ENCODE results near the gene KRTAP10-10. TPM values are rescaled to one million over a fixed set of nuclear protein-coding genes. Genes with fewer than 3 reads are reported as not detected.
"Not testable (repeated sequence)": the region's sequence is repeated elsewhere in the genome, so short reads cannot be mapped to it uniquely, and the experiment has no call there.

KRTAP10-10 gene
- total RNA-seq, 1 donor: not detected

DNA sequence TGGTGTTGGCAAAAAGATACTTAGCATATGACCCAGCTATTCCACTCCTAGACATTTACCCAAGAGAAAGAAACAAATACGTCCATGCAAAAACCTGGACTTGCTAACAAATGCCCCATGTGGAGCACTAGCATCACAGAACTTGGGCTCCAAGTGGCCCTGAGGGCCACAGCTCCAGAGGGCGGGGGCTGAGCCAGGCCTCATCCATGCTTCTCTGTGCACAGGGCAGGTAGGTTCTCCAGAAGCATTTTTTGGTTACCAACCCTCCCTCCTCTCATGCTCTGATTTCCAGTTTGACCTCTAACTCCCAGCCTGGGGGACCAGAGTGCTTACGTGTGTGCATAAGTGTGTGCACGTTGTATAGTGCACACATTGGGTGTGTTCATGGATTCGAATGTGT lies 27.5 kb downstream of the KRTAP10-10 start:
- Histone ChIP-seq H3K4me3 (ENCODE audit: low read length) (no peak overlapping the region), H3K27me3 (ENCODE audit: insufficient read depth, low read length) (peaks cover 7% of the 10 kb centered on the region), H3K4me1 (ENCODE audit: insufficient read depth, low read length) (no peaks in the 10 kb centered on the region), H3K9me3 (ENCODE audit: low read depth, low read length) (peaks cover 7% of the 10 kb centered on the region)

DNA sequence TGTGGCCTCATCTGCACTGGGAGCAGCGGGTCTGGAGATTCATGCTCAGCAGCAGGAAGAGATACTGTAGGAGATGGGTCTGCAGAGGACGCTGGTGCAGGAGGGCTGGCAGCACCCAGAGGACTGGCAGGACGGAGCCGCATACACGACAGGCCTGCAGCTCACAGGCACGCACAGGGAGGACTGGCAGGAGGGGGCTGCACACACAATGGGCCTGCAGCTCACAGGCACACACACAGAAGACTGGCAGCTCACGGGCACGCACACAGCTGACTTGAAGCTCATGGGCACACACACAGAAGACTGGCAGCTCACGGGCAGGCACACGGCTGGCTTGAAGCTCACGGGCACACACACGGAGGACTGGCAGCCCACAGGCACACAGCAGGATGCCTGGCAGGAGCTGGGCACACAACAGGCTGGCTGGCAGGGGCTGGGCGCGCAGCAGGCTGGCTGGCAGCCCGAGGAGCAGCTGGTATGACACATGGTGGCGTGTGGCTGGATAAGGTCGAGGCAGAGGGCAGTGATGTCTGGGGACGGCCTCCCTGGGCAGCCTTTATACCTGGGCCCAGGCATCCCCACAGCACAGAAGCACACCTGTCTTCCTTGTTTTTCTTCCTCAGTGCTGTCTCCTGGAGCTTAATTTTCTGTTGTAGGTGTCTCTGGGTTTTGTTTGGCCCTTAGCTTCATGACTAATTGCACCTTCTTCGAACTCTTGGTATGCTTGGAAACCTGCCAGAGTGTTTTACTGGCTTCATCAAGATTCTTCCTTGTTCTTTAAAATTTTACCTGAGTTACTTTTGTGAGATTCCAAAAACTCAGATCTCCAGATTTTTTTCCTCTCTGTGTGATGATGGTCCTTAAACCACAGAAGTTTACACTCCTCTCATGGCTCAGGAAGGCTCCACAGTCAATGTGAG lies 29.5 kb downstream of the KRTAP10-10 start, which contains the start of gene KRTAP12-2:
Gene KRTAP12-2 (minus strand): TSS at position 527 of the 920 bp plus-strand sequence. CDS start 41 bp downstream, at position 486.
- Histone ChIP-seq H3K27me3 (ENCODE audit: insufficient read depth, low read length) (peaks cover 7% of the 10 kb centered on the region), H3K4me3 (ENCODE audit: low read length) (no peak within 1 kb of the TSS), H3K4me1 (ENCODE audit: insufficient read depth, low read length) (no peaks in the 10 kb centered on the region), H3K9me3 (ENCODE audit: low read depth, low read length) (peaks cover 7% of the 10 kb centered on the region)

DNA sequence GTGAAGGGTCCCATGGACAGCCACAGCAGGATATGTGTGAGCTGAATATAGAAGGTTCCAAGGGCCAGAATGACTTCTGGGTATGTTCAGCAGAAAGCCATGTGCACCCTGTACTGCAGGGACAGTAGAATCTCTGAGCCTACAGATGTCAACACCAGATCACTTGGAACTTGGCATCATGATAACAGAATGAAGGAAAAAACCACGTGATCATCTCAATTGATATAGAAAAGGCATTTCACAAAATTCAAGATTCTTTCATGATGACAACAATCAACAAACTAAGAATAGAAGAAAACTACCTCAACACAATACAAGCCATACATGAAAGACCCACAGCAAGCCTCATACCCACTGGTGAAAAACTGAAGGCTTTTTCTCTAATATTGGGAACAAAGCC lies 30.5 kb downstream of the KRTAP10-10 start:
- Histone ChIP-seq H3K9me3 (ENCODE audit: low read depth, low read length) (peaks cover 7% of the 10 kb centered on the region), H3K4me3 (ENCODE audit: low read length) (no peak overlapping the region), H3K4me1 (ENCODE audit: insufficient read depth, low read length) (no peaks in the 10 kb centered on the region), H3K27me3 (ENCODE audit: insufficient read depth, low read length) (peaks cover 7% of the 10 kb centered on the region)

DNA sequence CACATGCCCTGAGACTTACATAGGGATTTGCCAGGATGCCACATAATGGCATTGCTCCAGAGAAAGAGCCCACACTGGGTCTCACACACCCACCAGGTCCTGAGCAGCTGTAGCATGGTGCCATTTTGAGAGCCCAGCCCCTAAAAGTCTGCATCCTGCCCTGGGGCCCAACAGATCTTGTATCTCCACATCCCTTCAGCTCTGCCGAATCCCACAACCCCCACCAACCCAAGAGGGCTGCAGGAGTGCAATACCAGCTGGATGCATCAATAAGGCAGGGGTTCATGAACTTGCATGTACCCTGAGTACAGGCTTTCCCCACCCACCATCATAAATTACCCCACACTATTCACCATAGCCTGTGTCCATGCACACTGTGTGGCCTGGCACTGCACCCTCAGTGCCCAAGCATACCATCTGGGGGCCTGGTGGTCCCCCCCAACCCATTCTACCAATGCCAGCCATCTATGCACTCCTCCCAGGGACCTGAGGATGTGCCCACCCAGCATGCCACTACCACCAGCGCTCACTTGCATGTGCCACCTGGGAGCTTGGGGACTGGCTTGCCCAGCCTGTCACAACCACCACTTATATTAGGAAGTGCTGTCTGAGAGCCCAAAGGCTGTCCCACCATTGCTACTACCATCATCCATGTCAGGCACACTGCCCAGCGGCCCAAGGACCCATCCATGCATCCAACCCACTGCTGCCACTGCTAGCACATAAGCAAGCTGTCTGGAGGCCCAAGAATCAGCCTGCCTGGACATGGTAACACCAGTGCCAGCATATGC lies 33.7 kb downstream of the KRTAP10-10 start:
- Histone ChIP-seq H3K9me3 (ENCODE audit: low read depth, low read length) (no peaks in the 10 kb centered on the region), H3K4me3 (ENCODE audit: low read length) (no peak overlapping the region), H3K4me1 (ENCODE audit: insufficient read depth, low read length) (no peaks in the 10 kb centered on the region), H3K27me3 (ENCODE audit: insufficient read depth, low read length) (peaks cover 4% of the 10 kb centered on the region)

DNA sequence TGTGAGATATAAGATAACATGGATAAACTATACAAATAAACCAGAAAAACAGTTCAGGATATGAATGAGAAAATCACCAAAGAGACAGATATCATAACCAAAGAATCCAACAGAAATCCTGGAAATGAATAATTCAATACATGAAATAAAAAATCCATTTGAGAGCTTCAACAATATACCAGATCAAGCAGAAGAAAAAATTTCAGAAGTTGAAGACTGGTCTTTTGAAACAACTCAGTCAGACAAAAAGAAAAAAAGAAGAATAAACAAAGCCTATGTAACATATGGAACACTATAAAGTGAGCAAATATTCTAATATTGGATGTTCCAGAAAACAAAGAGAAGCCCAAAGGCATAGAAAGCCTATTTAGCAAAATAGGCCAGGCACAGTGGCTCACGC lies 34.8 kb downstream of the KRTAP10-10 start:
- no peaks in the 10 kb centered on the region for H3K9me3 ChIP-seq (ENCODE audit: low read depth, low read length)
- H3K4me1 ChIP-seq (ENCODE audit: insufficient read depth, low read length): no peaks in the 10 kb centered on the region

DNA sequence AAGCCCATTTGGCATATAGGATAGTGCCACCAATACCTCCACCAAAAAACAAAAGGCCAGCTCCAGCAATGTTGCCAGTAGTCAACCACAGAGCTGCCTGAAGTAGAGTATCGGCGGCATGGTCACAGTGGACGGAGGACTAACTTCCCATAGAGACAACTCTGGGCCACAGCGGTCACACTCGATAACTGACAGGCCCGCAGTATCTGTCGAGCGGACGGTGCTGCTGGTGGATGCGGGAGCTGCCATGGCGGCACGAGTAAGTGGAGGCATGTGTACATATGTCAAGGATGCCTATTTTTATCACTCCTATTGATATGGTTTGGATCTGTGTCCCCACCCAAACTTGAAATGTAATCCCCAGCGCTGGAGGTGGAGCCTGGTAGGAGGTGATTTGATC lies 40.7 kb downstream of the KRTAP10-10 start:
- Histone ChIP-seq H3K9me3 (ENCODE audit: low read depth, low read length) (no peaks in the 10 kb centered on the region), H3K4me1 (ENCODE audit: insufficient read depth, low read length) (no peaks in the 10 kb centered on the region), H3K27me3 (ENCODE audit: insufficient read depth, low read length) (no peaks in the 10 kb centered on the region), H3K4me3 (ENCODE audit: low read length) (no peak overlapping the region)

More for the DNA sequence above, 34.8 kb downstream of the KRTAP10-10 start:
- H3K4me3 ChIP-seq (ENCODE audit: low read length): no peak overlapping the region
- peaks cover 4% of the 10 kb centered on the region for H3K27me3 ChIP-seq (ENCODE audit: insufficient read depth, low read length)

DNA sequence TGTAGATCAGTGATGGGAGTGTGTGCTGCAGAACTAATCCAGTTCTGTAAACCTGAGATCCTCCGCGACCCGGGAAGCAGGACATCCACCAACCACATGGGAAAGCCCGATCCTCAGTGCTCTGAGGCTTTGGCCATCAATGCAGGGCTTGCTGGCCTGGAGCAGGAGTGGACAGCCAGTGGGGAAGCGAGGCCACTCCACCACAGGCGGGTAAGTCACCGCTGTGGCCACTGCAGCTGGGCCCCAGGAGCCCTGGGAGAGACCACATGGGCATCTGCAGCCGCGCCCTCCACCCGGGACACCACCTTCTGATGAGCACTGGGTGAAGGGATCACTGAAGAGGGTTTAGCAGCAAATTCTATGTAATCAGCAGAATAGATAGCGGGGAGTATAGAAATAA lies 44.0 kb downstream of the KRTAP10-10 start:
- Histone ChIP-seq H3K9me3 (ENCODE audit: low read depth, low read length) (no peaks in the 10 kb centered on the region), H3K4me1 (ENCODE audit: insufficient read depth, low read length) (no peaks in the 10 kb centered on the region), H3K27me3 (ENCODE audit: insufficient read depth, low read length) (no peaks in the 10 kb centered on the region), H3K4me3 (ENCODE audit: low read length) (no peak overlapping the region)

DNA sequence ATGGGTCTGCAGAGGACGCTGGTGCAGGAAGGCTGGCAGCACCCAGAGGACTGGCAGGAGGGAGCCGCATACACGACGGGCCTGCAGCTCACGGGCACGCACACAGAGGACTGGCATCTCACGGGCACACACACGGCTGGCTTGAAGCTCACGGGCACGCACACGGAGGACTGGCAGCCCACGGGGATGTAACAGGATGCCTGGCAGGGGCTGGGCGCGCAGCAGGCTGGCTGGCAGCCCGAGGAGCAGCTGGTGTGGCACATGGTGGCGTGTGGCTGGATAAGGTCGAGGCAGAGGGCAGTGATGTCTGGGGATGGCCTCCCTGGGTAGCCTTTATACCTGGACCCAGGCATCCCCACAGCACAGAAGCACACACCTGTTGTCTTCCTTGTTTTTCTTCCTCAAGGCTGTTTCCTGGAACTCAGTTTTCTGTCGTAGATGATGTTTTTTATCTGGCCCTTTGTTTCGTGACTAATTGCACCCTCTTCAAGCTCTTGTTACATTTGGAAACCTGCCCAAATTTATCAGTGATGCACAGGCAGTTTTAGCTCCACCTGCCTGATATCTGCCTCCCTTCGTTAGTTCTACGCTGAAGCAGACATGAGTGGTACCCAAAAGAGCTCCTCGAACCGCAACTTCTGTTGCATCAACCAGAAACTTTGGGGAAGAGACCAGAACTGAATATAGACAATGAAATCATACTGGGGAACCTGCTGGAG lies 44.9 kb downstream of the KRTAP10-10 start, which contains the start of gene KRTAP12-1:
Gene KRTAP12-1 (minus strand): TSS at position 303 of the 719 bp plus-strand sequence. CDS start 40 bp downstream, at position 263.
- Histone ChIP-seq H3K4me3 (ENCODE audit: low read length) (no peak within 1 kb of the TSS), H3K4me1 (ENCODE audit: insufficient read depth, low read length) (no peaks in the 10 kb centered on the region), H3K27me3 (ENCODE audit: insufficient read depth, low read length) (no peaks in the 10 kb centered on the region), H3K9me3 (ENCODE audit: low read depth, low read length) (no peaks in the 10 kb centered on the region)

DNA sequence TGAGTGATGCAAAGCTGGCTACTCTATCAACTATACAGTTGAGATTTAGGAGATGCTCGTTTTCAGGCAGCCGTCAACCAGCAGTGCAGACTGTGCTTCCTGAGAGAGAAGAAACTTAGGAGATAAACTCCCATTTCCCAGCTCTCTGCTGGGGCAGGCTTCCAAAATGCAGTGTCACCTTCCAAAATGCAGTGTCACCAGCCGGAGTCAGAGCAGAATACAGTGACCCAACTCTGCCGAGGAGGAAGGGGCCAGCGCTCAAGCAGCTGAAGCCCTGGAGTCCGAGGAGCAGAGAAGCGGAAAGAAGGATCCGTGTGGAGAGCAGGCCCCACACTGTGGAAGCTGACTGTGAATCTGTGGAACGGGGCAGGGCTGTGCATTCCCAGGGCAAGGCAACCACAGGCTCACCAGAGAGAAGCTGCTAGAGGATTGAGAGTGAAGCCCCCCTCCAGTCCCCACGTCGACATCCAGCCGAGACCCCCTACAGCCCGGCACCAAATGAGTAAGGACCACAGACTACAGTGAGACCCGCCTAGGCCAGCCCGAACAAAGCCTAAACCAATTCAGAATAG lies 45.5 kb downstream of the KRTAP10-10 start:
- H3K4me1 ChIP-seq (ENCODE audit: insufficient read depth, low read length): no peaks in the 10 kb centered on the region
- H3K4me3 ChIP-seq (ENCODE audit: low read length): no peak overlapping the region
- no peaks in the 10 kb centered on the region for H3K9me3 ChIP-seq (ENCODE audit: low read depth, low read length)
- no peaks in the 10 kb centered on the region for H3K27me3 ChIP-seq (ENCODE audit: insufficient read depth, low read length)

DNA sequence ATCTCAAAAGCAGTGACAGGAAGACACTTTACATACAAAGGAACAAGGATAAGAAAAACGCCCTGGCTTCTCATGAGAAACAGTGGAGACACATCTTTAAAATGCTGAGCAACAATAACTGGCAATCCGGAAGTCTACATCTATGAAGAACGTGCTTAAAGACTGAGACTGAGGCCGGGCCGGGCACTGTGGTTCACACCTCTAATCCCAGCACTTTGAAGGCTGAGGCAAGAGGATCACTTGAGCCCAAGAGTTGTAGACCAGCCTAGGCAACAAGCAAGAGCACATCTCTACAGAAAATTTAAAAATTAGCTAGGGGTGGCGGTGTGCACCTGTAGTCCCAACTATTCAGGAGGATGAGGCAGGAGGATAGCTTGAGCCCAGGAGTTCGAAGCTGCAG lies 46.9 kb downstream of the KRTAP10-10 start:
- H3K4me3 ChIP-seq (ENCODE audit: low read length): no peak overlapping the region
- H3K4me1 ChIP-seq (ENCODE audit: insufficient read depth, low read length): no peaks in the 10 kb centered on the region
- no peaks in the 10 kb centered on the region for H3K27me3 ChIP-seq (ENCODE audit: insufficient read depth, low read length)
- no peaks in the 10 kb centered on the region for H3K9me3 ChIP-seq (ENCODE audit: low read depth, low read length)

DNA sequence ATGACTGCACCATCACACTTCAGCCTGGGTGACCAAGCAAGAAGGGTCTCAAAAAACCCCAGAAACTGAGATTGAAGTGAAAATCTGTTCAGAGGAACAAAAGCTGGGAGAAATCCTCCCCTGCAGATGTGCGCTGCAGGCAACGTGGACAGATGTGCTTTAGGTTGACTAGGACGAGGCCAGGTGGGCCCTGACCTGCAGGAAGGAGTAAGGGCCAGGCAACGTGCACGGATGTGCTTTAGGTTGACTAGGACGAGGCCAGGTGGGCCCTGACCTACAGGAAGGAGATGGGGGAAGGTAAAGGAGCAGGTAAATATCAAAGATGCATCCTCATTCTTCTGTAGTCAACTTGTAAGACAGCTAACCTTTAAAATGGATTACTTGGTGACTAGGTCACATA lies 47.3 kb downstream of the KRTAP10-10 start:
- Histone ChIP-seq H3K4me1 (ENCODE audit: insufficient read depth, low read length) (no peaks in the 10 kb centered on the region), H3K27me3 (ENCODE audit: insufficient read depth, low read length) (no peaks in the 10 kb centered on the region), H3K4me3 (ENCODE audit: low read length) (no peak overlapping the region), H3K9me3 (ENCODE audit: low read depth, low read length) (no peaks in the 10 kb centered on the region)

DNA sequence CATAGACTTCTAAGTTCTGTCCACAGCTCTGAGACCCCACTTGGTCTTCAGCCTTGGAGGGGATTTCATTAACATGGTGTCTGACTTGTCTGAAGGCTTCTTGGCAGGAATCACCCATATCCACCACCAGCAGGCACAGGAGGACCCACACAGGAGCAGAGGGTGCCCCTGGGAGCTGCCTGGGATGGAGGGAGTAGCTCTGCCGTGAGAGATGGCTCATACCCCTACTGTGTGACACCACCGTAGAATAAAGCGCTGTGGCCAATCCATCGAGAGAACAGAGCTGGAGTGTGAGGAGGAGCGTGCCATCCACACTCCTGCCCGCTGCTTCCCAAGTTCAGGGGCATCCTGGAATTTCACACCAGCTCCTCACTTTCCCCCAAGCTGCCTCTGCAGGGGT lies 47.9 kb downstream of the KRTAP10-10 start:
- not testable (repeated sequence) for H3K9me3 ChIP-seq (ENCODE audit: low read depth, low read length); H3K4me1 ChIP-seq (ENCODE audit: insufficient read depth, low read length); H3K4me3 ChIP-seq (ENCODE audit: low read length); H3K27me3 ChIP-seq (ENCODE audit: insufficient read depth, low read length)

DNA sequence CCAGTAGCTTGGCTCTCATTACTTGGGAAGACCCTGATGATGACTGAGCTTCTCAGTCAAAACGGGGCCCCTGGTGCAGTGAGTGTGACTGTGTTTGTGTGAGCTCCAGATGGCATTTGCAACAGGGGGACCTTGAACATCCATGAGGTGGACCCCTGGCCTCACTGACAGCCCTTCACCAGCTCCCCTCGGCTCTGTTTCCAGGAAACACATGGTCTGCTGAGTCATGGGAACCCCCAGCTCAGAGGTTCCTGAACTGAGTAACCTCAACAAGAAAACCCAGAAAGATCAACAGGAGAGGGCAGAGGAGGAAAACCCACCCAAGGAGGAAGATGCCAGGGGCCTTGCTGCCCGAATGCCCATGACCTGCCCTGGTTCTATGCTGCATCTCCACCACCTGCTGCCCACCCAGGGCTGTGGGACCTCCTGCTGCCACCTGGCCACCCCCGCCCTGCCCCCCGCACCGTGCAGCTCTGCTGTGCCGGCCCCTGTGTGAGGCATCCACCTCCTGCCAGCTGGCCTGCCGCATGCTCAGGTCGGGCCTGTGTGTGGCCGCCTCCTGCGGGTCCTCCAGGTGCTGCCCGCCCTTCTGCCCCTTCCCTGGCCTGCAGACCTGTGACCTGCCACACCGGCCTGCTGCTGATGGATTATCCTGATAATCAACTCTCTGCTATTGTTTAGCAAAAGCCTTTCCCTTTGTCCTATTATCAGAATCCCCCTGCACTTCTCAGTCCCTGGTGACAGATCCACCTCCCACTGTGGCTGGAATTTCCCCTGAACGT lies 49.0 kb downstream of the KRTAP10-10 start:
- Histone ChIP-seq H3K9me3 (ENCODE audit: low read depth, low read length) (no peaks in the 10 kb centered on the region), H3K27me3 (ENCODE audit: insufficient read depth, low read length) (no peaks in the 10 kb centered on the region), H3K4me3 (ENCODE audit: low read length) (no peak overlapping the region), H3K4me1 (ENCODE audit: insufficient read depth, low read length) (no peaks in the 10 kb centered on the region)

All from mononuclear cell (primary cell).